OCI-LY1 (cell line): ENCODE data around the gene CHEK1.
"Not testable (repeated sequence)": the region's sequence is repeated elsewhere in the genome, so short reads cannot be mapped to it uniquely, and the experiment has no call there.

Experiments
- CTCF ChIP-seq: fragments of 200-600 bp; sonication (generic), shearing (Covaris generic); IDR thresholded peaks from 2 replicates; pipeline ENCODE4 v1.5.1; 2017; ENCODE audit warnings: mild to moderate bottlenecking, antibody characterized with exemption, low read length, moderate library complexity, mixed read lengths
- EZH2 ChIP-seq: fragments of 200-600 bp; sonication (generic), shearing (Covaris generic); IDR thresholded peaks from 2 replicates; pipeline ENCODE4 v1.8.0; 2017; ENCODE audit warnings: borderline replicate concordance, mixed run types, mild to moderate bottlenecking, antibody characterized with exemption, low read length, moderate library complexity, mixed read lengths

- TF ChIP-seq CTCF, EZH2: not testable (repeated sequence)
Measured at GRCh38 chr11:125704686-125705085, 79.7 kb downstream of the CHEK1 start.
